IPS-NIHi7 (cell line): ENCODE data around the gene SMCO1.
"Not testable (repeated sequence)": the region's sequence is repeated elsewhere in the genome, so short reads cannot be mapped to it uniquely, and the experiment has no call there.

Experiments used
- DNase-seq: peaks from one replicate; pipeline ENCODE4 v3.0.0; 2012; ENCODE audit warnings: mixed read lengths; ENCODE audit errors: extremely low spot score

SMCO1 gene, protein sequence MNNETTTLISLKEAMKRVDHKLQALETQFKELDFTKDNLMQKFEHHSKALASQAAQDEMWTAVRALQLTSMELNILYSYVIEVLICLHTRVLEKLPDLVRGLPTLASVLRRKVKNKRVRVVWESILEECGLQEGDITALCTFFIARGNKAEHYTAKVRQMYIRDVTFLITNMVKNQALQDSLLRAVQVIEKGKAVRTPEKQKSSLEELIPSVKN

DNA sequence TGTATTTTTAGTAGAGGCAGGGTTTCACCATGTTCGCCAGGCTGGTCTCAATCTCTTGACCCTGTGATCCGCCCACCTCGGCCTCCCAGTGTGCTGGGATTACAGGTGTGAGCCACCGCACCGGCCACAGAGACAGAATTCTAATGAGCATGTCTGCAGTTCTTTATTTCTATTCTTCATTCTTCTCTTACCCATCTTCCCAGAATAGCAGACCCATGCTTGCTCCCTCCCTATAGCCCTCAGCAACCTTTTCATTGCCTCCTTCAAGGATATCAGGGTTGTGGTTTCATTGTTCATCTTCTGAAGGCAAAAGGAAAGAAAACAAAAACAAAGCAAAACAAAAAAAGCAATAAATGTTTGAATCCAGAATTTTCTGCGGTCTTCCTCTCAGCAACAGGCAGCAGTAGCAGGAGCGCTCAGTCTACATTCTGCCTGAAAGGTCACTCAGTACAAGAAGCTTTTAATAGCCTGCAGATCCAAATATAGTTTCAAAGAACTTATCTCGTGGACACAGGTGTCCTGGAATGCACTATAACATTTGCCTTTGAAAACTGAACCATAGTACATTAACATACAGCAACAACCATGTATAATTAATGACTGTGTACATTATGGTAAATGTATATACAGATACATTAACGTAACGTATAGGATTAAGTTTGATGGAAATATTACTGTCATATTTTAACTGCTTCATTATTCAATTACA lies at the start of gene SMCO1:
TSS of gene SMCO1 (minus strand) at position 434 of the 709 bp plus-strand sequence. CDS start at position 297, 137 bp downstream.
- DNase-seq, result no peak

DNA sequence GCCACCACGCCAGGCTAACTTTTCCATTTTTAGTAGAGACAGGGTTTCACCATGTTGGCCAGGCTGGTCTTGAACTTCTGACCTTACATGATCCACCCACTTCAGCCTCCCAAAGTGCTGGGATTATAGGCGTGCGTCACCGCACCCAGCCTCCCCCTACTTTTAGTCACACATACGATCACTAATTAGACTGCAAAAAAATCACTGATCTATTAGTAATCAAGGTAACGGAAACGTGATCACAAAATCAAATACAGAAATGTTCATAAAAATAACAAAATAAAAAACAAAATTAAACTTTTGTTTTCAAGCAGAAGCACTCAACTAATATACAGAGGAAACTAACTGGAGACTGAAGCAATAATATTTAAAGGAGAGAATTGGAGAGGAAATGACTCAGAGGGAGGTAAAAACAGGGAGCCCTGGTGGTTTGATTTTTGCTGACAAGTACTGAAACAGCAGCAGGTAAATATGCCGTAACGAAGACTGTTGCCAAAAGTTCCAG lies 48.6 kb upstream of the SMCO1 start:
- no peak for DNase-seq

DNA sequence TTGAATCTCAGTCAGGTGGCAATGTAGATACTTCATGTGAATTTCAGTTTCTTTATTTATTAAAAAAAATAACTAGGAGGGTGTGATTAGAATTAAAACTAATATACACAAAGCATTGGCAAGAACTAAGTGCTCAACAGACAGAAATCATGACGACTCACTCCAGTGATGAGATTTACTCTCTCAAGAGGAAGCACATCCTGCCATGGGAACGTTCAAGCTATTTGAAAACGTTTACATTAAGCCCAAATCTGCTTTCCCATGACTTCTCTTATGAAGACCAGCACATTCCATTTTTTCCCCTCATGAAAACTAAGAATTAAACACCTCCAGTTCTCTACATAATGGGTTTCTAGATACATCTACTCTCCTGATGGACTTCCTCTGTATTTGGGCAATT lies 44.7 kb upstream of the SMCO1 start:
- no peak for DNase-seq

DNA sequence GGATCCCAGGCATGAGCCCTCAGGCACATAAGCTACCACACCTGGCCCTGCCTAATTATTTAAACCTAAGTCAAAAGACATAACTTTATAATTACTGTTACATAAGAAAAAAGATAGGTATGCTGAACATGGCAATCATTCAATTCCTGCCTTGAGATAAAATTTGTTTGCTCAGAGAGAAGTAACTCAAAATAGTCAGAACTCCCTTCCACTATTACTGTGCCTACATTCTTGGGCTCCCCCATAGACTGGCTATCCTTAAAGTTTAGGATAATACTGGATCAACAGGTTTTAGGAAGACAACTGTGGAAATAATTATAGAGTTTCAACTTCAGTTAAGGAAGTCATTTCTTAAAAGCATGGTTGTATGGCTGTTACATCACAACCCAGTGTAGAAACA lies 43.3 kb upstream of the SMCO1 start:
- DNase-seq, result no peak

DNA sequence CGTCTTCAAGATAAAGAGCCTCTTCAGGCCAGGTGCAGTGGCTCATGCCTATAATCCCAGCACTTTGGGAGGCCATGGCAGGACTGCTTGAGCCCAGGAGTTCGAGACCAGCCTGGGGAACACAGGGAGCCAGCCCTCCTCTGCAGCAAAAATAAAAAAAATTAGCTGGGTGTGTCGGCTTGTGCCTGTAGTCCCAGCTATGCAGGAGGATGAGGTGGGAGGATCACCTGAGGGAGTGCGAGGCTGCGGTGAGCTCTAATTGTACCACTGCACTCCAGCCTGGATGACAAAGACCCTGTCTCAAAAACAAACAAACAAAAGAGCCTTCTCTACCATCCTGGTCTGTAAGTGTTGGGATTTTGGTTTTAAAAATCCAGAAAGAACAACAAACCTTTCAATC lies 42.1 kb upstream of the SMCO1 start:
- DNase-seq, result no peak

DNA sequence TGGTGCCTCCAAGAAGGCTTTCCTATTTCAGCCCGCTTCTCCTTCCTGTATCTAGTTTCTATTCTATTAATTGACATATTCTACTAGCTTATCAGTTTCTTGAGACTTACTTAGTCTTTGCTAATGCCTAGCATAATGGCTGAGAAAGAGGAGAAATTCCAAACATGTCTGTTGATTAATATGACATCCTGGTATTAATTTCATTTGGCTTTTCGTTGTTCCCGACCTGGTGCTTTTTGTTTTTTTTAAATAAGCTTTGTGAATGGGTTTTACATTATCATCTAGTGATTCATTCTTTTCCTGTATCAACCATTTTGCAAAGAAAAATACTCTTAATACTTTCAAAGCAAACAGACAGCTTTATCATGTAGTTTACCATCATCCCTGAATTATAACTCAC lies 40.1 kb upstream of the SMCO1 start:
- DNase-seq, result no peak

DNA sequence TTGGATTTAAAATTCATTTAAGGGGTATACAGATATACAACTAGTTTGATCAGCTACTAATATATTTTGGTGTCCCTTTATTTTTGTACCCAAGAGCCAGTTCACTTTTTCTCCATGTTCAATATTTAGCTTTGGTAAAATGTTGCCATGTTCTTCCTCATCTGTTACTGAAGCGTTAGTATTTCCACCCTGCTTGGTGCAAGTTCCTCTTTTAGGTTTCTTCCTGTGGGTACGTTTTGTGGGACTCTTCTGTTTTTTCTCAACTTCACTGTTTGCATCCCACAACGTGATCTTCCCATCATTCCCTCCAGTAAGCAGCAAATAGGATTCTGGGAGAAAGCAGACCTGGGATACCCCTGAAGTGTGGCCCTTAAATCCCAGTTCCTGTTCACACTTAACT lies 39.1 kb upstream of the SMCO1 start:
- no peak for DNase-seq

DNA sequence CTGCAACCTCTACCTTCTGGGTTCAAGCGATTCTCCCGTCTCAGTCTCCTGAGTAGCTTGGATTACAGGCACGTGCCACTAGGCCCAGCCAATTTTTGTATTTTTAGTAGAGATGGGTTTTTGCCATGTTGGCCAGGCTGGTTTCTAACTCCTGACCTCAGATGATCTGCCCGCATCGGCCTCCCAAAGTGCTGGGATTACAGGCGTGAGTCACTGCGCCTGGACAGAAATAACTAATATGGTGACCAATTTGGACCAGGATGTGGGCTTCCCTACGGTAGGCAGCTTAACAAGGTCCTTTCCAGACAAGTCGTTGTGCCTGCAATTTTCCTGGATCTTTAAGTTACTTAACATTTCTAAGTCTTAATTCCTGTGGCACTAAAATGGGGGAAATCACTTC lies 38.4 kb upstream of the SMCO1 start:
- DNase-seq, result no peak

DNA sequence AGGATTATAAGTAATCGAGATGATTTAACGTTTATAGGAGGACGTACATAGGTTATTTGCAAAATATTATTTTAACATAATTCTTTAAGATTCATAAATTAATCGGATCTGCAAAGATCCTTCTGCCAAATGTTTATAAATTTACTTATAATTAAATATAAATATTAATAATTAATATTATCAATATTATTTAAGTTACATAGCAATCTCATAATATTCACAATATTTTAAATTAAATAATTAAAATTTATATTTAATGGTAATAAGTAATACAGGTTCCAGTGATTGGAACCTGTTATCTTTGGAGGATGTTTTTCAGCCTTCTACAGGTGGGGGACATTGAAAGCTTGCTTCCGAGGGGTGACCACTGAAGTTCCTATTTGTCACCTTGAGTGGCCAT lies 37.1 kb upstream of the SMCO1 start:
- no peak for DNase-seq

DNA sequence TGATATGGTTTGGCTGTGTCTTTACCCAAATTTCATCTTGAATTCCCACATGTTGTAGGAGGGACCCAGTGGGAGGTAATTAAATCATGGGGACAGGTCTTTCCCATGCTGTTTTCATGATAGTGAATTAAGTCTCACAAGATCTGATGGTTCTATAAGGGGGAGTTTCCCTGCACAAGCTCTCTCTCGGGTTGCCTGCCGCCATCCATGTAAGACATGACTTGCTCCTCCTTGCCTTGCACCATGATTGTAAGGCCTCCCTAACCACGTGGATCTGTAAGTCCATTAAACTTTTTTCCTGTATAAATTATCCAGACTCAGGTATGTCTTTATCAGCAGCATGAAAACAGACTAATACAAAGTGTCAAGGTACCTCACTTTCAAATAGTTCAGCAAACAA lies 35.0 kb upstream of the SMCO1 start:
- DNase-seq, result not testable (repeated sequence)

DNA sequence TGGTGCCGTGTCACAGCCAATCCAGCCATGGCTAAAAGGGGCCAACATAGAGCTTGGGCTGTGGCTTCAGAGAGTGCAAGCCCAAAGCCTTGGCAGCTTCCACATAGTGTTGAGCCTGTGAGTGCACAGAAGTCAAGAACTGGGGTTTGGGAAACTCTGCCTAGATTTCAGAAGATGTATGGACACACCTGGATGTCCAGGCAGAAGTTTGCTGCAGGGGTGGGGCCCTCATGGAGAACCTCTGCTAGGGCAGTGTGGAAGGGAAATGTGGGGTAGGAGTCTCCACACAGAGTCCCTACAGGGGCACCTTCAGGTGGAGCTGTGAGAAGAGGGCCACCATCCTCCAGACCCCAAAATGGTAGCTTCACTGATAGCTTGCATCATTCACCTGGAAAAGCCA lies 34.2 kb upstream of the SMCO1 start:
- DNase-seq, result not testable (repeated sequence)

DNA sequence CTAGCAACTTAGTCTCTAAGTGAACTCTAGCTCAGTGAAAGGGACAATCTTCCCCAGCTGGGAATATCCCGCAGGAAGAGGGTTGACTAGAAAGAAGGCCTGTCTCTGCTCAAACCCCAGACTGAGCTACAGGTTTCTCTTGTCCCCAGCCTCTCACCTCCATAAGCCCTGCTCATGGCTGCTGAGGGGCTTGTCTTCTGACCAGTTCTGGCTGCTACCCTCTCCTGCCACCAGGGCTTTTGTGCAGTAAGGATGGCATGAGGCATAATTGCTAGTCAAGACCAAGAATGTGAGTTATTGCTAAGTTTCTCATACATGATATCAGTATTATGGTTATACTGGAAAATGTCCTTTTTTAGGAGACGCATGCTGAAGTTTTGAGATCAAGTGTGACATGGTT lies 31.9 kb upstream of the SMCO1 start:
- no peak for DNase-seq

DNA sequence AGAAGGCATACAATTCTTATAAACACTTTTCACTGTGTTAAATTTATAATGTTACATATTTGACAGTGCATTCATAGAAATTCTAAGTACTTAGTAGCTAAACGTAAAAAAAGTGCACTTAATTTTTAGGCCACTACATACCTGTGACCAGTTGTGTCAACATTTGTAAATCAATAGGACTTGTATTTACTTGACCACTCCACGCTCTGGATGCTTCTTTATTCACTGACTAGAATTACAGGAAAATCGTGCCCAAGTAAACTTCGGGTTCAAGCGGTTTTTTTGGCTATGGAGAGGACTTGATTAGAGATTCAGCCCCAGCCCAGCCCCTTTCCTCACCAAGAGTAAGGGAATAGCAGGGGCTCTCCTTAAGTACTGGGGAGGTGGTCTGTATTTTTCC lies 31.4 kb upstream of the SMCO1 start:
- no peak for DNase-seq

DNA sequence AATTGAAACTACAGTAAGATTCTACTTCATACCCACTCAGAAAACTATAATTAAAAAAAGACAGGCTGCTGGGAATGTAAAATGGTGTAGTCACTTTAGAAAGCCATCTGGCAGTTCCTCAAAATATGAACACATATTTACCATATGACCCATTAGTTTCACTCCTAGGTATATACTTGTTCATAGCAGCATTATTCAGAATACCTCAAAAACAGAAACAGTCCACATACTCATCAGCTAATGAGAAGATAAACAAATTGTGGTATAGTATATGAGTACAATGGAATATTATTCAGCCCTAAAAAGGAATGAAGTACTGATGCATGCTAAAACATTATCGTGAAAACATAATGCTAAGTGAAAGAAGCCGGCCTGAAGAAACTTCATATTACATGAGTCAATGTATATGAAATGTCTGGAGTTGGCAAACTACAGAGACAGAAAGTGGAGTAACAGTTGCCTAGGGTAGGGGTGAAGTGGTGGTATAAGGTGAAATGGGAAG lies 29.4 kb upstream of the SMCO1 start:
- DNase-seq, result no peak

DNA sequence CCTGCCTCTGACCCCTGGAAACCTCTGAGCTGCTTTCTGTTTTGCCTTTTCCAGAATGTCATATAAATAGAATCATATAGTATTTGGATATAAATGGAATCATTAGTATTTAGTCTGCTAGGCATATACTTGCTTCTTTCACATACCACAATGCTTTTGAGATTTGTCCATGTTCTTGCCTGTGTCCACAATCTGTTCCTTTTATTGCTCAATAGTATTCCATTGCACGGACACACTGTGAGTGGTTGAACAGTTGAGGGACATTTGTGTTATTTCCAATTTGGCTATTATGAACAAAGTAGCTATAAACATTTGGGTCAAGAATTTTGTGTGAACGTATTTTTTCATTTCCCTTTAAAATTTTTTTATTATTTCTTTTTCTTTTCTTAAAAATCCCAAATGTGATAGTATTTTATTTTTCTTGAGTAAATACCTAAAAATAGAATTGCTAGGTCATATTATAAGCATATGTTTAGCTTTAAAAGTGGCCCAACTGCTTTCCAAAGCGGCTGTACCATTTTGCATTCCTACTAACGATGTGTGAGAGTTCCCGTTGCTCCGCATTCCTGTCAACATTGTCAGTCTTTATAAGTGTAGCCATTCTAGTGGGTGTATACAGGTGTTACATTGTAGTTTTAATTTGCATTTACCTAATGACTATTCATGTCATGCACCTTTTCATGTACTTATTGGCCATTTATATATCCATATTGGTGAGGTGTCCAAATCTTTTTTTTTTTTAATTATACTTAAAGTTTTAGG lies 26.7 kb upstream of the SMCO1 start:
- DNase-seq, result no peak

DNA sequence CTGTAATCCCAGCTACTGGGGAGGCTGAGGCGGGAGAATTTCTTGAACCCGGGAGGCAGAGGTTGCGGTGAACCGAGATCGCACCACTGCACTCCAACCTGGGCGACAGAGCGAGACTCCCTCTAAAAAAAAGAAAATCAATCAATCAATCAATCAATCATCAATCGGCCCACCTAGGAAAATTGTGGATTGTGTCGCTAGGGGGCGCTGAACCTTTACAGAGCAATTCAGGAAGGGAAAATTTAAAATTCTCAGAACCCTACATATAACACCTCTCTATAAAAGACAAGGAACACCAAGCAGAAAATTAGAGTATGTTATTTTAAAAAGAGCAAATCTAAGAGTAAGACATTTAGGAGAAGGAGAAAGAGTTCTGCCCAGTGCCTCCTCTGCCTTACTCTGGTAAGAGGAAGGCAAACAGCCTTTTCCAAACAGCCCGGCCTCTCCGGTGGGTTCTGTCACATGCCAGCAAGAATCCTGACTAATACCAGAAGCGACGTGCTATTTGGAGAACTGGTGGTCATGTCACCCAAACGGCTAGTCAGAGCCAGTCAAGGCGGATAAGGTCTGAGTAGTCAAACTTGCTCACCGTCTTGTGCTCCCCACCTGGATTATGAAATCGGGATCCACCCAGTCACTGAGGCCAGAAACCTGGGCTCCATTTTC lies 22.3 kb upstream of the SMCO1 start:
- peak; percentile 49 for DNase-seq

DNA sequence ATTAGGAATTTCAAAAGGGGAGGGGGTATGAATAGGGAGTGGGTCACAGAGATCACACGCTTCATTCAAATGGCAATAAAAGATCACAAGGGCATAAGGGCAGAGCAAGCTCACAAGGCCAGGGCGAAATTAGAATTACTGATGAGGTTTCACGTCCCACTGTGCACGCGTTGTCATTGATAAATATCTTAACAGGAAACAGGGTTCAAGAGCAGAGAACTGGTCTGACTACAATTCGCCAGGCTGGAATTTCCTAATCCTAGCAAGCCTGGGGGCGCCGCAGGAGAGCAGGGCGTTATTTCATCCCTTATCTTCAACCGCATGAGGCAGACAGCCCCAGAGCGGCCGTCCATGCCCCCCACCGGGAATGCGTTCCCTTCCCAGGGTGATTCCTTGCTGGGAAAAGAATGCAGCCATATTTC lies 18.1 kb upstream of the SMCO1 start:
- DNase-seq, result peak; percentile 23

DNA sequence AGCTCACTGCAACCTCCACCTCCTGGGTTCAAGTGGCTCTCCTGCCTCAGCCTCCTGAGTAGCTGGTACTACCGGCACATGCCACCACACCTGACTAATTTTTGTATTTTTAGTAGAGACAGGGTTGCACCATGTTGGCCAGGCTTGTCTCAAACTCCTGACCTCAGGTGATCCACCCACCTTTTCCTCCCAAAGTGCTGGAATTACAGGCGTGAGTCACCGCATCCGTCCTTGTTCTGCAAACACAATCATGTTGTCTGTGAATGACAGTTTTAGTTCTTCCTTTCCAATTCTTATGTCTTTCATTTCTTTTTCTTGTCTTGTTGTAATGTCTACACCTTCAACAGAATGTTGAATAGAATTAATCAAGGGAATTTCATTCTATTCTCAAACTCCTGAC lies 16.3 kb upstream of the SMCO1 start:
- DNase-seq, result no peak

DNA sequence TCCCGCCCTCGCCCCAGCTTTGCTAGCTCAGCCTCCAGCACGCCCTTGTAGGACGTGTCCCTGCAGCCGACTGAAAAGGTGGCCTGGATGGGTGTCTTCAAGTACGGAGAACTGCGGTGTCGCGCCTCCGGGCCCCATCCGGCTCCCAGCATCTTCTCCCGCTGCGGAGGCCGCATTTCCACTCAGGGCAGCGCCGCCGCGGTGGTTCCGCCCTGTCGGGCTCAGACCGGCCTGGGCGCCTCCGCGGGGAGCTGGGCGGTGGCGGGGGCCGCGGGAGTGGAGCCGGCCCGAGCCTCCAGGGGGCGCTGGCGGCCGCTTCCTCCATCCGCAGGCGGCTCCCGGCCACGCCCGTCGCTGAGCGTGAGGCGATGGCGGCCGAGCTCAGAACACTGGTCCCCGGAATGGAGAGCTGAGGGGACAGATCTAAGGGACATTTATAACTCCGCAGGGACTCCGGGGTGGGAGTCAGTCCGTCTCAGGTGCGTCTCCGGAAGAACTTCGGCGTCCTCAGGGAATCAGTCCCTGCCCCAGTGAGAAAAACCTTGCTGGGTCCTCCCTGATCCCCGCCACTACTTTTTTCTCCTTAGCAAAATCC lies 13.6 kb upstream of the SMCO1 start:
- DNase-seq, result peak; percentile 90

DNA sequence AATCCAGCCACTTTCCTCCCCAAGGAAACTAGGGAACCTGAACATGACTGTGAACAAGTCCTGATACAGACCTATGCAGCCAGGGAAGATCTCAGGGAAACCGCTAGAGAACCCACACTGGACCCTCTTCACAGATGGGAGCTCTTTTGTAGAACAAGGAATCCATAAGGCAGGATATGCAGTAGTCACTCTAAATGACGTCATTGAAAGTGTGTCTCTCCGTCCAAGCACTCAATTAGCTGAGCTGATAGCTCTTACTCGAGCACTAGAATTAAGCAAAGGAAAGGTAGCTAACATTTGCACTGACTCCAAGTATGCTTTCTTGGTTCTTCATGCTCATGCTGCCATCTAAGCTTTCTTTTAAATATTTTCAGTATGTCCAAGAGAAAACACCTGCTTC lies 10.0 kb upstream of the SMCO1 start:
- DNase-seq, result no peak

DNA sequence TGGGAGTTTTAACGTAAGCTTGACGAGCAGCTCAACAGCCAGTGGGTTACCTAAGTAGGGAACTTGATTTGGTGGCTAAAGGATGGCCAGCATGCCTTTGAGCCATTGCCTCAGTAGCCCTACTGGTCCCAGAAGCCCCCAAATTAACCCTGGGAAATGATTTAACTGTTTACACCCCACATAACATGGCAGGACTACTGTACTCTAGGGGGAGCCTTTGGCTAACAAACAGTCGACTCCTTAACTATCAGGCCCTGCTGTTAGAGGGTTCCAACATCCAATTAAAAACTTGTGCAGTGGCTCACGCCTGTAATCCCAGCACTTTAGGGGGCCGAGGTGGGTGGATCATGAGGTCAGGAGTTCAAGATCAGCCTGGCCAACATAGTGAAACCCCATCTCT lies 9.4 kb upstream of the SMCO1 start:
- DNase-seq, result peak; percentile 24

DNA sequence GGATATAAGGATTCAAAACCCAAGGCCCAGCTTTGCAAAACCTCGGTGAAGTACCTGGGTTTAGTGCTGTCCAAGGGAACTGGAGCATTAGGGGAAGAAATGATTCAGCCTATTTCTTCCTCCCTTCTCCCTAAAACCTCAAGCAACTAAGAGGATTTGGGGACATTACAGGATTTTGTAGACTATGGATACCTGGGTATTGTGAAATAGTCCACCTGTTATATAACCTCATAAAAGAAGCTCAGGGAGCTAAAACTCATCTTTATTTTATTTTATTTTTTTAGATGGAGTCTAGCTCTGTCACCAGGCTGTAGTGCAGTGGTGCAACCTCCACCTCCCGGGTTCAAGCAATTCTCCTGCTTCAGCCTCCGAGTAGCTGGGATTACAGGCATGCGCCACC lies 8.7 kb upstream of the SMCO1 start:
- DNase-seq, result no peak
